ENCODE results near the gene PCGF2.

The PCGF2 gene

GRCh38 chr17:38751144-38751807 is 3.1 kb upstream of the PCGF2 start:
- DNase-seq, result no peak

- DNase-seq, result no peak
Measured at GRCh38 chr17:38750312-38751121, 2.4 kb upstream of the PCGF2 start.

- no peak for DNase-seq
Measured at GRCh38 chr17:38750044-38750311, 1.8 kb upstream of the PCGF2 start.

GRCh38 chr17:38749223-38750043 is 1.3 kb upstream of the PCGF2 start:
- no peak for DNase-seq

- DNase-seq, result no peak
Measured at GRCh38 chr17:38748892-38749222, 721 bp upstream of the PCGF2 start.

GRCh38 chr17:38747463-38748148 is 530 bp downstream of the PCGF2 start:
- no peak for DNase-seq

- no peak for DNase-seq
Measured at GRCh38 chr17:38746849-38747462, 1.2 kb downstream of the PCGF2 start.

GRCh38 chr17:38746004-38746848 is 1.9 kb downstream of the PCGF2 start:
- DNase-seq, result no peak

- DNase-seq, result no peak
Measured at GRCh38 chr17:38745545-38745944, 2.6 kb downstream of the PCGF2 start.

- DNase-seq, result no peak
Measured at GRCh38 chr17:38743556-38744171, 4.5 kb downstream of the PCGF2 start.

GRCh38 chr17:38742411-38743308 is 5.5 kb downstream of the PCGF2 start:
- DNase-seq, result peak; percentile 19

- DNase-seq, result no peak
Measured at GRCh38 chr17:38741921-38742410, 6.2 kb downstream of the PCGF2 start.

- DNase-seq, result no peak
Measured at GRCh38 chr17:38741461-38741860, 6.7 kb downstream of the PCGF2 start.

- DNase-seq, result no peak
Measured at GRCh38 chr17:38740806-38741205, 7.3 kb downstream of the PCGF2 start.

GRCh38 chr17:38740044-38740443 is 8.1 kb downstream of the PCGF2 start:
- no peak for DNase-seq

- no peak for DNase-seq
Measured at GRCh38 chr17:38739305-38739704, 8.8 kb downstream of the PCGF2 start.

GRCh38 chr17:38738686-38739085 is 9.4 kb downstream of the PCGF2 start:
- DNase-seq, result no peak

- DNase-seq, result no peak
Measured at GRCh38 chr17:38738007-38738662, 10.0 kb downstream of the PCGF2 start.

- no peak for DNase-seq
Measured at GRCh38 chr17:38735161-38735997, 12.8 kb downstream of the PCGF2 start.

All from DMS 273 treated with DMSO at 0.1 percent for 48 hours (cell line).